H7 (cell line): Measurements from ENCODE around the gene TSPAN18. TPM values are rescaled to one million over a fixed set of nuclear protein-coding genes. Genes with fewer than 3 reads are reported as not detected.

Experiments
- DNase-seq: peaks from one replicate; pipeline ENCODE4 v3.0.0; 2012
- H3K27me3 ChIP-seq: 2 replicates; pipeline ENCODE4 v1.6.0; 2011; ENCODE audit warnings: mild to moderate bottlenecking, low read length; ENCODE audit not compliant: control insufficient read depth, insufficient read depth
- H3K36me3 ChIP-seq: replicated peaks from 2 replicates; pipeline ENCODE4 v1.5.1; 2011; ENCODE audit warnings: low read length; ENCODE audit not compliant: control insufficient read depth, insufficient read depth
- H3K4me3 ChIP-seq: 2 replicates; pipeline ENCODE4 v1.5.1; 2011; ENCODE audit warnings: low read depth, mild to moderate bottlenecking, control low read depth, low read length, moderate library complexity; ENCODE audit not compliant: insufficient read depth
- total RNA-seq: library from RNA; depleted of rRNA; stranded (reverse); fragments of >200 nt; shearing (Covaris generic); gene quantifications from 2 replicates; pipeline ENCODE4 v1.2.3, GENCODE V29; 2014

TSPAN18 gene
- total RNA-seq, 1 experiment from 2014 or later: 25.7 TPM

DNA sequence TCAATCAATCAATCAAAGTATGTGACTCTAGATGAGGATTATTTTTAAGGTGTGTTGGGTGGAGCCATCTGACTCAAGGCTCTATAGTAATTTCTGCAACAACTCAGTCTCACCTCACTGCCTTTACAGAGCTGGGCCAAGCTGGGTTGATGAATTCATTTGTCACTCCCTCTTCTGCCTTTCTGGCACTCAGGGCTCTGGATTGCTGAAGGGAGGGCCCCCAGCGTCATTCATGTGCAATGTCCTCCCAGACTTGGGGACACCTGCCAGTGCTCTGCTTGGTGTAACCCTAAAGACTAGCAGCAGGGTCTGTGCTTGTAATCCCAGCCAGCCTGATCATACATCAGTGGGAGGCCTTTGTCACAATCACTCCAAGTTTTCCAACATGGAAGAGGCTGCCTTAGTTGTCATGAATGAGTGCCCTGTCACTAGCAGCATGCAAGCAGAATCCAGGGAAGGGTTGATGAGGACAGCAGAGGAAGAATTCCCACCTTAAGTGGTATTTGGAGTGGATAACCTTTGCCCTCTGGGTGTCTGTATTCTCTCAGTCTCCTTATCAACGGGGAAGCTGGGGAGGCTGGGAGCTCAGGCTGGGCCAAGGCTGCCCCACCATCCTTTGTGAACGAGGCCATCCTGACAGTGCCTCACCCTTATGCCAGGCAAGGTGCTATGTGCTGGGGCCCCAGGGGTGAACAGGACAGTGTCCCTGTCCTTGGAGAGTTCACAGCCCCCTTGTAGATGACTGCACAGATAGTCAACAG, 225.9 kb downstream of the TSPAN18 start:
- Histone ChIP-seq H3K27me3 (peaks cover 2% of the 10 kb centered on the region; the same call in 1 of the 2 replicates), H3K4me3 (no peak overlapping the region), H3K36me3 (no peaks in the 10 kb centered on the region)
- DNase-seq: no peak

DNA sequence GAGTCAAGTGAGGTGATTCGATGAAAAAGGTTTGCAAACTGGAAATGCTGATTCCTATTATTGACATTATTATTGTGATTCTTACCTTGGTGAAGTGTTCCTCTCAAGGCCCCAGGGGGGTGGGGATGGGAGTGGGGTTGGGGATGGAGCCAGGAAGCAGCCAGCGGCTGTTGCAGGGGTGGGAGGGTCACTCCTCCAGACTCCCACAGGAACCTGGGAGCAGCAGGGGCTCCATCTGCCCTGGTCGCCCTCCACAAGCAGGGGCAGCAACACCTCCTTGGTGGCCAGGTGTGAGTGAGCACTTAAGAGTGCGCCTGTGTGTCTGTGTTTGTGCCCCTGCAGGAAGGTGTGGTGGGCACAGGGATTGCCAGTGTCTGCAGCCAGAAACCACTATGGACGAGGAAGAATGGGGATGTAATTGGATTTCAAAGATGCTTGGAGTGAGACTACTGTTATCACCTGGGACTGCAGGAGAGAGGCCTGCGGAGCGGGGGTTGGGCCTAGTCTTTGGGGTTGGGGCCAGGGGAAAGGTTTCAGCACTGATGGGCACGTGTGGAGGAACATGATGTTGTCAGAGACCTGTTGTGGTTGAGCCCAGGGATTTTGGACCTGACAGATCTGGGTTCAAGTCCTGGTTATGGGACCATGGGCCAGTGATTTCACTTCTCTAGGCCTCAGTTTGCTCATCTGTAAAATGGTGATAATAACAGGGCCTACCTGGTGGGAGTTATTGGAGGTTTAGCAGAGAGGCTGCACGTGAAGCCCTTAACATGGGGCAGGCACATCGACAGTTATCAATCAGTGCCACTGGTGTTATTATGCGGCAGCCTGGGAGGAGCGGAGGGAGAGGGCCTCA, 227.5 kb downstream of the TSPAN18 start:
- DNase-seq: peak; percentile 70
- peaks cover 2% of the 10 kb centered on the region; the same call in 1 of the 2 replicates for H3K27me3 ChIP-seq
- H3K4me3 ChIP-seq: no peak overlapping the region
- H3K36me3 ChIP-seq: no peaks in the 10 kb centered on the region

DNA sequence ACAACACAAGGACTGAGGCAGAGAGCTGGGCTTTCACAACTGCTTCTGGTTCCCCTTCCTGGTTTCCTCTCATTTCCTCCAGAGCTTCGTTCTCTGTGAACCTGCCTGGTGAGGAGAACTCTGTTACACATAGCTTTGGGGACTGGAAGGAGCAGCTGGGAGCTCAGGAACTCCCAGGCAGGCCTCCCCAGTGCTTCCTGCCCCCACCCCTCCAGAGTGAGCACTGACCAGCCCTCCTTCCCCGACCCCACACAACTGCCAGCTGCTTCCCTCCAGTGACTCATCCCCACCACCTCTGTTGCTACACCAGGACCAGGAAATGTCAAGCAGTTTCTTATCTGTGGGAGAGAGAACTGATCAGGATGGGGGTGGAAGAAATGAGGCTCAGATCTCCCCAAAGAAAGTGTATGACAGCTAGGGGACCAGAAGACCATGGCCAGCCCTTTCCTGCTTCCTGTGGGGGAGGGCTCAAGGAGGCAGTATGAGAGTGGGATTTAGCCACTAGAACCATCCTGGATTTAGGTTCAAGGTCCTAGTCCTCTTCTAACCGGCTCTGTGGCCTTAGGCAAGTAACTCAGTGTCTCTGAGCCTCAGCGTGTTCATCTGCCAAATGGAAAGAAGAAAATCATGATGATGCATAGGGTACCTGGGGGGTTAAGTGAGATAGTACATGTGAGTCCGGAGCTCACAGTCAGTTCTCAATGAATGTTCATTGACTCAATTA, 228.4 kb downstream of the TSPAN18 start:
- no peak overlapping the region for H3K4me3 ChIP-seq
- H3K36me3 ChIP-seq: no peaks in the 10 kb centered on the region
- H3K27me3 ChIP-seq: peaks cover 2% of the 10 kb centered on the region; the same call in 1 of the 2 replicates
- DNase-seq: peak; percentile 55

DNA sequence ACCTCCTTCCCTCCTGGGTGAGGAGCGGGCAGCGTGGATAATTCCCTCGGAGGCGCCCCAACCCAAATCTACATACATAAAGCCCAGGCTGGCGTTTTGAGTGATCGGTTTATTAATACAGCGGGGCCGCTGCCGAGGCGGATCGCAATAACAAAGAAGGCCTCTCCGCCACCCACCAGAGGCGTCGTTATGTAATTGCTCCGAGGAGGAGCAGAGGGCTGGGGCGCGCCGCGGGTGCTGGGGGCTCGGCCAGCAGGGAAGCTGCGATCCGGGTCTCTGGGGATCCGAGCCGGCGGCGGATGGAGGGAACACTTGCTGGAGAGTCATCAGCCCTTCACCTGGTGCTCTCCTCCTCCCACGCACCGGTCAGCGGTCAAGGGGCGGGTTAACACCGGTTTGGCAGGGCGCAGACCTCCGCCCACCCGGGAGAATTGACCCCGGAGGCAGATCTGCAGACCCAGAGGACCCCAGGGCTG, 230.3 kb downstream of the TSPAN18 start:
- H3K27me3 ChIP-seq: peaks cover 2% of the 10 kb centered on the region; the same call in 1 of the 2 replicates
- H3K36me3 ChIP-seq: no peaks in the 10 kb centered on the region
- peak; percentile 86 for DNase-seq
- H3K4me3 ChIP-seq: peak overlapping the region; percentile 14; the same call in 1 of the 2 replicates

DNA sequence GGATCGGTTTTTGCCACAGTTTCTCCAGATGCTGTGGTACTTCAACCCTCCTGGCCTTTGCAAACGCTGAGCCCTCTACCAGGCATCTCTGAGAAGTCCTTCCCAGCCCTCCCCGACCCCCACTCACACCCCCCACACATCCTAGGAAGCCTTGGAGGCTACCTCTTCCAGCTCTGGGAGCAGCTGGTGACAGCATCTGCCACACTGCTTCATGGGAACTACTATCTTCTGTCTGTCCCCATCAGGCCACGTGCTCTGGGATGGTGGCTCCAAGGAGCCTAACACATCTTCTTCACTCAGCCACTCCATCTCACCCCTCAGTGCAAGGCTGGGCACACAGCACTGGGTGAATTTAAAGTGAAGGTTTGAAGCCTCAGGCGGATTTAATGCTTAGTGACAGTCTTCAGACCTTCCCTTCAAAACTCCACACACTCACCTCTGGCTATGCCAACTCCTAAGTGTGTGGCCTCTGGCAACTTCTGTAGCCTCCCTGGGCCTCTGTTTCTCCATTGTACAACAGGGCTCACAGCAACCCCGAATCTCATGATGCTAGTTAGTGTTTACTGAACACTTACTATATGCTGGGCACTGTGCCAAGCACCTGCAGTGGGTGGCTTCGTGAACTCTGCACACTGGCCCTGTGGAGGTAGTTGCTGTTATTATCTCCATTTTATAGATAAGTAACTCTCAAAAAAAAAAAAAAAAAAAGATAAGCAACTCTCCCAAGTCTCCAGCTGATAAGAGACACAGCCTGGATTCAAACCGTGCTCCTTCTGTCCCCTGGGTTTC, 231.2 kb downstream of the TSPAN18 start:
- DNase-seq: no peak
- peaks cover 2% of the 10 kb centered on the region; the same call in 1 of the 2 replicates for H3K27me3 ChIP-seq
- H3K4me3 ChIP-seq: no peak overlapping the region
- H3K36me3 ChIP-seq: no peaks in the 10 kb centered on the region

DNA sequence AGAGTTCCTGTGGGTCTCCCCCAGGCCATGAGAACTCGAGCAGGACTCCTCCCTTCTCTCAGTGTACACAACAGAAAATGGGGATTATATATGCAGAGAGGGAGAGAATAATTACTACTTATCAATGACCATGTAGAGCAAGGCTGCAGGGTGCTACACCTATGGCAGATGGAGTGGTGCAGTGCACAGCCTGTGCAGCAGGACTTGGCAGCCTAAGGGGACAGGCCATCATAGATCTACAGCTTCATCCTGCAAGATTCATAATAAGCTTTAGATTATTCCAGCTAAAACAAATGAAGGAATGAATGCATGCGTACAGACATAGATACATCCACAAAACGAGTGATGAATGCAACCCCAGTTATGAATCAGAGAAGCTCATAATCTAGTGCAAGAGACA, 232.3 kb downstream of the TSPAN18 start:
- Histone ChIP-seq H3K27me3 (peaks cover 2% of the 10 kb centered on the region; the same call in 1 of the 2 replicates), H3K36me3 (no peaks in the 10 kb centered on the region), H3K4me3 (no peak overlapping the region)
- DNase-seq: no peak

DNA sequence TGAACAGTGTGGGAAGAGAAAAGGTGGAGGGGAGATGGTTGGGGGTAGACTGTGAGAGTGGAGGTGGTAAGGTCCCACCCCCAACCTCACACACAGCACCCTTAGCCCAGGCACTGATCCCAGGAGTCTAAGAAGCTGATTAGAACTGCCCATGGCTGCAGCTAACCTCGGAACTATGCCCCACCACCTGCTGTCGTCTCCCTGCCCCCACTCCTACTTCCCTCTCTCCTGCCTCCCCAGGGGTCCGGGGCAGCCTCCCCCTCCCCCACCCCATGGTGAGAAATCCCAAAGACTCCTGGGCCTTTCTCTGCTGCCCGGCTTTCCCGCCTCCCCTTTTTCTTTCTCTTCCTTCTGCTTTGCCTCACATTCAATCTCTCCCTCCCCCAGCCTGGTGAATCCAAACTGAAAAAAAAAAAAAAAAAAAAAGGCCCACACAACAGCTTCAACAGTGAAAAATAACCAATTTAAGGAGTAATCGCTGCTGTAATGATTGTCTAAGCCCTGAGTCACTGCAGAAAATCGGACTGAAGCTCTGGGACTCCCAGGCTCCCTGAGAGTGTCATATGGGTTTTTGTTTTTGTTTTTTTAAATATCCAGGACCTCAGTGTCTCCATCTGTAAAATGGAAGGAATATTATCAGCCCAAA, 233.6 kb downstream of the TSPAN18 start:
- Histone ChIP-seq H3K4me3 (no peak overlapping the region), H3K36me3 (no peaks in the 10 kb centered on the region), H3K27me3 (peaks cover 2% of the 10 kb centered on the region; the same call in 1 of the 2 replicates)
- DNase-seq: peak; percentile 63

DNA sequence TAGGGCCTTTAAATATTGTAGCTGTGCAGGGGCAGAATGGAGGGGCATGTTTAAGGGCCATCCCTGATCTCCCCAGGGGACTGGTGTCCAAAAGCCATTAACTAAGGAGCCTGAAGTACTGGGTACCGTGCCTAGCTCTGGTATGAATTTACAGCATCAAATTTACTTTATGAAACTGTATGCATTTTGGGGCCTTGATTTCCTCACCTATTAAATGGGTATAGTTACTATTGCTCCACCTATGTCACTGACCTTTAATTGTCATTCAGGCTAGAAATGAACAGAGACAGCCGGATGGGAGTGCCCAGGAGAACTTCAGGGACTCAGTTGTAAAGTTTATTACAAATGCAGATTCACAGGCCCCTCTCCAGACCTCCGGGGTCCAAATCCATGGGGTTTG, 235.7 kb downstream of the TSPAN18 start:
- no peaks in the 10 kb centered on the region for H3K36me3 ChIP-seq
- peaks cover 1% of the 10 kb centered on the region; the same call in 1 of the 2 replicates for H3K27me3 ChIP-seq
- H3K4me3 ChIP-seq: no peak overlapping the region
- DNase-seq: no peak

DNA sequence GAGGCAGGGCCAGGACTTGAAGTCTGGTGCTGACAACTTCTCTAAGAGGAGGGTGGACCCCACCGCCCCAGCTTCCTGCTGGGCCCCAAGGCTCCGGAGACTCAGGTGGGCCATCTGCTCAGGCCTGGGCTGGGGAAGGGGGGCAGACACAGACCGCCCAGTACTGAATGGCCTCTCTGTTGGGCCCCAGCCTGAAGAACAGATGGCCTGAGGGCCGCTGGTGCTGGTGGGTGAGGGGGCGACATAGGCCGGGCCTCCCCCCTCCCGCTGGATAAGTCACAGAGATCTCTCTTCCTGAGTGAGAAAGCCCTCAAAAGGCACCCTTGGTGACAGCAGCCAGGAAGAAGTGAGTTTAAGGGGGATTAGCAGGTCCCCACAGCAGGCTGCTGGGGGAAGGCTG, 236.4 kb downstream of the TSPAN18 start:
- Histone ChIP-seq H3K36me3 (no peaks in the 10 kb centered on the region), H3K4me3 (no peak overlapping the region), H3K27me3 (no peaks in the 10 kb centered on the region)
- DNase-seq: peak; percentile 72

DNA sequence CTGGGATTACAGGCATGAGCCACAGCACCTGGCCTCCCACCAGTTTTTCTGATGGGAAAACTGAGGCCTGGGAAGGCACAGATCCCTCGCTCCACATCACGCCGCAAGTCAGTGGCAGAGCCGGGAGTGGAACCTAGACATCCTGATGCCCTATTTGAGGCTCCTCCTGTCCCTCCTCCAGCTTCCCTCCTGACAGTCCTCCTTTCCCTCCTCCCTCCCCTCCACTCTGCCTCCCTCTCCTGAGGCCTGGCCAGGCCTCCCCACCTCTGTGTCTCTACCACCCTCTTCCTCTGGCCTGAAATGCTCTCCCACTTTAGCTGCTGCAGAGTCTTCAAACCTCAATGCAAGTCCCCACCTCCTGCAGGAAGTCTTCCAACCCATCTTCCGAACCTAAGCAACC, 237.2 kb downstream of the TSPAN18 start:
- no peak for DNase-seq
- no peak overlapping the region for H3K4me3 ChIP-seq
- no peaks in the 10 kb centered on the region for H3K36me3 ChIP-seq
- H3K27me3 ChIP-seq: no peaks in the 10 kb centered on the region

DNA sequence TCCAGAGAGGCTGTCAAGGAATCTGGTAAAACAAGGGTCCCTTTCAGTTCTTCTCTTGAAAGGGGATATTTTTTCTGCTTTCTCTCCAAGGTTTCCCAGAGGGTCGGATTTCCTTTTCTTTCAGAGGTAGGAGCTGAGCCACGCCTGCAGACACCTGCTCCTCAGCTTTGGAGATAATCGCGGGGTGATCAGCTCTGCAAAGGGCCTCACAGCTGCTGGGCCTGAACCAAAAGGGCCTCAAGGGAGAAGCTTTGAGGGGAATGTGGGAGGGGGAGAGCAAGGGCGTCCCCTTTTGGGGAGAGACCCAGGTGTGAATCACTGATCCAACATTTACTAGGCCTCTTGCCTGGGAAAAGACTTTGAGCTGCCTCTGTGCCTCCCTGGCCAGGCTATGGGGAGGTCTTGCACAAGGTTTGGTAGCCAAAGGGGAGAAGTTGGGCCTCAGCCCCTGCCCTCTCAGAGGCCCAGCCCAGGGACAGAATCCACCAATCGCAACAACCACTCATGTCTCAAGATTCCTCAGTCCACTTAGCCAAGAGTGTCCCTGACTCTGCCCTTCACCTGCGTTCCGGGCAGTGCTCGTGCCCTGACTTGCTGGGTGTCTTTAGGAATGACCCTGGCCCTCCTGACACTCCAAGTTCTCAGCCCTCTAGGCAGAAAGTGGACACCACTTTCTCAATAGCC, 237.9 kb downstream of the TSPAN18 start:
- Histone ChIP-seq H3K4me3 (no peak overlapping the region), H3K27me3 (no peaks in the 10 kb centered on the region)
- no peak for DNase-seq

DNA sequence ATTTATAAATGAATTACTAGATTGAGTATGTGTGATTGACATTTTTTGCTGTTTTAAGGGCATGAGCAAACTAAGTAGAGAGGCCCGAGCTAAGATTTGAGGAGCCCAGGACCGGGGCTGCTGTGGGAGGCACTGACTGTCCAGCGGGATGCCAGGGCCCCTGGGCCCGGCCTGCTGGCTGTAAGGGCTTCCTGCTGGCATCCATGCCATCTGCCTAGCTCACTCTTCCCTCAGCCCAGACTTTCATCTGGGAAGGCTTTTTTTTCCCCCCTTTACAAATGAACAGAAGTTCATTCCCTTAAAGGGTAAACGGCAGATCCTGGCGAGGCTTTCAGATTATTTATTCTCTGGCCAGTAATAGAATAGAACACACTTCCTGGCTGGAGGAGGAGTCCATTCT, 239.9 kb downstream of the TSPAN18 start:
- no peak overlapping the region for H3K4me3 ChIP-seq
- peaks cover 2% of the 10 kb centered on the region; the same call in 1 of the 2 replicates for H3K27me3 ChIP-seq
- DNase-seq: no peak
- no peaks in the 10 kb centered on the region for H3K36me3 ChIP-seq

More for the DNA sequence above, 237.9 kb downstream of the TSPAN18 start:
- no peaks in the 10 kb centered on the region for H3K36me3 ChIP-seq
